ENCODE data around the gene RPS26. TPM values are rescaled to one million over a fixed set of nuclear protein-coding genes. Genes with fewer than 3 reads are reported as not detected.
A peak's percentile ranks its signal among the peaks of the same experiment; 100 is the strongest.

The RPS26 gene
- total and polyA plus RNA-seq, 9 of the 15 experiments (the other 6 are each of a cell fraction or from before 2014, with no cell fraction given) = 70.2 to 1,589 (median 852) TPM

DNA sequence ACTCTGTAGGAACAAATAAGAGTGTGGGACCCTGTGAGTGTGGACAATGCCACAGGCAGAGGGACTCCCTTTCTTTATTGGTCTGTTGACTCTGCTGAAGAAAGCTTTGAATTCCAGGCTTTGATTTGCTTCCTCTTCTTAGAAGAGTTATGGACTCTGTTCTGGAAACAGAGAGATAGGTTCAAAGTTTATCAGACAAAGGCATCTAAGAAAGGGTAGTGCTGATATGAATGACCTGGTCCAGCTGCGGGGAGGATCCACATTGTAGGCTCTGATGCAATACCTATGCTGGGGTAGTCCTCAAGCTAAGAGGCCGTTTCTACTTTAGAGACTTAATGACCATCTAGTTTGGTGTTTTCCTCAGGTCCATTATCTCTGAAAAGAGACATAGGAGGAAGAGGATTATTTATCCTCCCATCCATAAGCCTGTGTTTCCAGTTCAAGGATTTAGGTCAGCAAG, 31.6 kb upstream of the RPS26 start (continued):
- TF ChIP-seq CEBPZ (IDR thresholded peaks at IDR 0.05; ENCODE audit: borderline replicate concordance, low read depth, low read length) = no peak
- peak; percentile 58 for TF ChIP-seq TCF3 (CRISPR knock-in tag; IDR thresholded peaks at IDR 0.05)
- TF ChIP-seq STAG1 (CRISPR knock-in tag; IDR thresholded peaks at IDR 0.05; ENCODE audit: borderline replicate concordance) = no peak
- TF ChIP-seq ZBTB1 (CRISPR knock-in tag; IDR thresholded peaks at IDR 0.05; ENCODE audit: borderline replicate concordance, low read depth) = no peak
- TF ChIP-seq, protein P1, sequence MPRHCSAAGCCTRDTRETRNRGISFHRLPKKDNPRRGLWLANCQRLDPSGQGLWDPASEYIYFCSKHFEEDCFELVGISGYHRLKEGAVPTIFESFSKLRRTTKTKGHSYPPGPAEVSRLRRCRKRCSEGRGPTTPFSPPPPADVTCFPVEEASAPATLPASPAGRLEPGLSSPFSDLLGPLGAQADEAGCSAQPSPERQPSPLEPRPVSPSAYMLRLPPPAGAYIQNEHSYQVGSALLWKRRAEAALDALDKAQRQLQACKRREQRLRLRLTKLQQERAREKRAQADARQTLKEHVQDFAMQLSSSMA (CRISPR knock-in tag; IDR thresholded peaks at IDR 0.05) = no peak
- TF ChIP-seq BRF1 (IDR thresholded peaks at IDR 0.05; ENCODE audit: borderline replicate concordance, extremely low read depth, insufficient read length) = no peak
- no peak for TF ChIP-seq SP1 (CRISPR knock-in tag; IDR thresholded peaks at IDR 0.05)
- no peak for TF ChIP-seq SMAD2 (IDR thresholded peaks at IDR 0.05; ENCODE audit: low read depth, low read length)
- TF ChIP-seq ZFP1 (CRISPR knock-in tag; IDR thresholded peaks at IDR 0.05) = no peak
- TF ChIP-seq, protein P2, sequence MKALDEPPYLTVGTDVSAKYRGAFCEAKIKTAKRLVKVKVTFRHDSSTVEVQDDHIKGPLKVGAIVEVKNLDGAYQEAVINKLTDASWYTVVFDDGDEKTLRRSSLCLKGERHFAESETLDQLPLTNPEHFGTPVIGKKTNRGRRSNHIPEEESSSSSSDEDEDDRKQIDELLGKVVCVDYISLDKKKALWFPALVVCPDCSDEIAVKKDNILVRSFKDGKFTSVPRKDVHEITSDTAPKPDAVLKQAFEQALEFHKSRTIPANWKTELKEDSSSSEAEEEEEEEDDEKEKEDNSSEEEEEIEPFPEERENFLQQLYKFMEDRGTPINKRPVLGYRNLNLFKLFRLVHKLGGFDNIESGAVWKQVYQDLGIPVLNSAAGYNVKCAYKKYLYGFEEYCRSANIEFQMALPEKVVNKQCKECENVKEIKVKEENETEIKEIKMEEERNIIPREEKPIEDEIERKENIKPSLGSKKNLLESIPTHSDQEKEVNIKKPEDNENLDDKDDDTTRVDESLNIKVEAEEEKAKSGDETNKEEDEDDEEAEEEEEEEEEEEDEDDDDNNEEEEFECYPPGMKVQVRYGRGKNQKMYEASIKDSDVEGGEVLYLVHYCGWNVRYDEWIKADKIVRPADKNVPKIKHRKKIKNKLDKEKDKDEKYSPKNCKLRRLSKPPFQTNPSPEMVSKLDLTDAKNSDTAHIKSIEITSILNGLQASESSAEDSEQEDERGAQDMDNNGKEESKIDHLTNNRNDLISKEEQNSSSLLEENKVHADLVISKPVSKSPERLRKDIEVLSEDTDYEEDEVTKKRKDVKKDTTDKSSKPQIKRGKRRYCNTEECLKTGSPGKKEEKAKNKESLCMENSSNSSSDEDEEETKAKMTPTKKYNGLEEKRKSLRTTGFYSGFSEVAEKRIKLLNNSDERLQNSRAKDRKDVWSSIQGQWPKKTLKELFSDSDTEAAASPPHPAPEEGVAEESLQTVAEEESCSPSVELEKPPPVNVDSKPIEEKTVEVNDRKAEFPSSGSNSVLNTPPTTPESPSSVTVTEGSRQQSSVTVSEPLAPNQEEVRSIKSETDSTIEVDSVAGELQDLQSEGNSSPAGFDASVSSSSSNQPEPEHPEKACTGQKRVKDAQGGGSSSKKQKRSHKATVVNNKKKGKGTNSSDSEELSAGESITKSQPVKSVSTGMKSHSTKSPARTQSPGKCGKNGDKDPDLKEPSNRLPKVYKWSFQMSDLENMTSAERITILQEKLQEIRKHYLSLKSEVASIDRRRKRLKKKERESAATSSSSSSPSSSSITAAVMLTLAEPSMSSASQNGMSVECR (CRISPR knock-in tag; IDR thresholded peaks at IDR 0.05) = no peak
- peak; percentile 55; the same call in 1 of the 2 replicates for TF ChIP-seq EP400 (IDR thresholded peaks at IDR 0.05)
- no peak for TF ChIP-seq ZKSCAN3 (CRISPR knock-in tag; IDR thresholded peaks at IDR 0.05)
- TF ChIP-seq SIN3B (IDR thresholded peaks at IDR 0.05; ENCODE audit: low read depth) = no peak
- TF ChIP-seq FOXA3 (CRISPR knock-in tag; conservative IDR thresholded peaks at IDR 0.05 in 1 of 2, IDR thresholded peaks at IDR 0.05 in 1 of 2) = peak in 1 of 2 experiments; percentile 70; a peak in 2 of 4 replicates
- no peak for TF ChIP-seq ZNF444 (CRISPR knock-in tag; IDR thresholded peaks at IDR 0.05)
- no peak for TF ChIP-seq PCBP2 (IDR thresholded peaks at IDR 0.05; ENCODE audit: low read depth, low read length, poor library complexity, severe bottlenecking)
- 0 out of 2 replicates have a peak, but pooled peaks have one; percentile 6 for TF ChIP-seq MECOM (CRISPR knock-in tag; IDR thresholded peaks at IDR 0.05)
- no peak for TF ChIP-seq CBX5 (IDR thresholded peaks at IDR 0.05; ENCODE audit: borderline replicate concordance, low read depth)
